Right forelimb (tissue), 1 donor: Measurements from ENCODE around the gene PRKCE.

Experiments used
- DNase-seq: peaks from one replicate; pipeline ENCODE4 v3.0.0-alpha.2; 2018

PRKCE gene

GRCh38 chr2:46065152-46065551 is 413.7 kb downstream of the PRKCE start:
- DNase-seq: no peak

- no peak for DNase-seq
These were observed 414.6 kb downstream of the PRKCE start for GRCh38 chr2:46066116-46066515.

- no peak for DNase-seq
These were observed 415.1 kb downstream of the PRKCE start for GRCh38 chr2:46066601-46067000.

DNA sequence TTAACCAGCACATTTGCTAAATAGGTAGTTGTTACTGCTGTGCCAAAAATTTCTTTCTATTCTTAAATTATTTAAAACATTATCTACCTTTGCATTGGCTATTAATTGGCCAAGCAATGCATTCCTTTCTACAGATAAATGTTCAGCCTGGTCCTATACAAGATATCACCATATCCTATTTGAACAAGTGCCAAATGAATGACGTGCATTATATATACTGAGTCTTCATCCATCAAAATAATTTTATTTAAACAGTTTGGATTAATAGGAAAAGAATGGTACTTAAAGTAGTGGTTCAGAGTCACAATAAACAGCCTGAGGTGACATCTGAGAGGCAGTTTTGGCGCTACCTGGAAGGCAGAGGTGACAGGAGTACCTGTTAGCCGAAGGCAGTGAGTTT is 415.6 kb downstream of the PRKCE start:
- DNase-seq: no peak

DNA sequence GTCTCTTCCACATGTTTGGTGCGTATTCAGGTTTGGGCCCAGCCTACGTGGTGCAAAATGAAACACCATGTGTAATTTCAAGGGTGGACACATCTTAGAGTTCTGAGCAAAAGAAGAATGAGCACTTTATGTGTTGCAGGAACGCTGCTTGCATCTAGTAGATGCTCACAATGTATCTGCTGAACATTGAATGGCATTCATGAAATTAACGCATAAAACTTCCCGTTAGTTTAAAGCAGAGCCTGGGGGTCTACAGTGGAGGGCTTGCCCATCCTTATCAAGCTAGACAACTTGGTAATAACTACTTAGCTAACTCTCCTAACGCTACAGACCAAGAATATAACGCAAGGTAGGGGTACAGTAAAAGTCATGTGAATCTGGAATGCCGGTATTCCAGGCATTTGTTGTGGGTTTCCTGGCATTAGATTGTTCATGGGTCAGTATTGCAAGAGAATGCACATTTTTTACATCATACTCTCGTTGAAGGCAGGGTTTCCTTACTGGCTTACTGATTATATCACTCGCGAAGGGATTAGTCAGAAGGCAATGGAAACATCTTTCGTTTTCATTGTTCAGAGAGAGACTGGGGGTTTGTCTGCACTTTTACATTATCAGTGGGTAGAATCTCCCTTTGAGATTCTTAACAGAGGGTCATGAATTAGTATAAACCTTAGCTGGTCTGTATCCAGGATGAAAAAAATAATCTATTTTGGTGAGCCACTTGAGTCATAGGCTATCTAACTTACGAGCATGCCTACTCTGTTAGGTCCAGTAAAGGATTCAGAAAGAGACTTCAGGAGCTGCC is 416.2 kb downstream of the PRKCE start:
- DNase-seq: no peak

GRCh38 chr2:46068636-46069035 is 417.2 kb downstream of the PRKCE start:
- no peak for DNase-seq

GRCh38 chr2:46071074-46071473 is 419.6 kb downstream of the PRKCE start:
- no peak for DNase-seq

DNA sequence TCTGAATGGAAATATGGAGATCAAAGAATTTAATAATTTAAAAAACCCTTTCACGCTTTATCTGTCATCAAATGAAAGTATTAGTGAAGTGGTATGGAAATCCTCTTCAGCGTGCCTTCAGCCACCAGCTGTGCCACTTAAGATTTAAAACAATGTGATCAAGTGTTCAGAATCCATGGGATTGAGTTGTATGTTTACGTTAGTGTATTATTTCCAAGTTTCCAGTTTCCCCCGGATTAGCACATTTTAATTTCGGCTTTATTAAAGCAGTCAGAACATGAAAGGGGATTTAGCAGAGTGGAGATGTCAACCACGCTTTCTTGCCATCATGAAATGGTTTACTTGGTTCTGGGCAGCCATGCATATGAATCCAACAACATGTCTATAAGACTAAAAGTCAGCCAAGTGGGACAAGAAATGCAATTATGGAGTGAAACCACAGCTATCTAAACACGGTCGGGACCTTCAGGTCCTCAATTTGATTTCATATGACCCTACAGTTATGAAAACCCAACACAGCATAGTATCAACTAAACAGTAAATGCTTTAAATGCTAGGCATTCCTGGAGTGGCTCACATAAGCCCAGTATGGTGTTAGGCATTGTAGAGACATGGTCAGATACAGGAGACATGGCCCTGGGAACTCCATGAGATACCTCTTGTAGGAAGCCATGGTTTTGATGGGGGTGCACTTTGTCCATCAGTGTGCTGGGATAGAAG is 420.8 kb downstream of the PRKCE start:
- no peak for DNase-seq

DNA sequence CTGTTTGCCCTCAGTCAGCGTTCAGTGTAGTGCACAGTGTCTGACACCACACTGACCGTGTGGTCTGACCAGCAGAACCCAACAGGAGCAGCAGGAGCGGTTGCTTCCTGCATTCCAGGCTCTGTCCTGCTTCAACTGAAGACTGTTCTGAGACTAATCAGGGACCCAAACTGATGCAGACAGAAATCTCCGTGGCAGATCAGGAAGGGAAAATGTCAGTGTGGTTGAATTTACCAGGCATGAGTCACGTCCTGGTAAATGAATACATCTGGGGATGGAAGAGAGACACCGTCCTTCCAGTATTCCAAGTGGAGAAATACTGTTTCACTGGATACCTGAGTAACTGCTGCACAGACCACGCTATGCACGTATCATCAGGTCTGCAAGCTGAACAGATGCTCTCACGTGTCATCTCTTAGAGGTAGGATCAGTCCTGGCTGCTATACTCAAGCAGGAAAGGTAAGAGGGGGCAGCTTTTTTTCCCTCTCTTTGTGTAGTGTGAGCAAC is 422.1 kb downstream of the PRKCE start:
- no peak for DNase-seq

DNA sequence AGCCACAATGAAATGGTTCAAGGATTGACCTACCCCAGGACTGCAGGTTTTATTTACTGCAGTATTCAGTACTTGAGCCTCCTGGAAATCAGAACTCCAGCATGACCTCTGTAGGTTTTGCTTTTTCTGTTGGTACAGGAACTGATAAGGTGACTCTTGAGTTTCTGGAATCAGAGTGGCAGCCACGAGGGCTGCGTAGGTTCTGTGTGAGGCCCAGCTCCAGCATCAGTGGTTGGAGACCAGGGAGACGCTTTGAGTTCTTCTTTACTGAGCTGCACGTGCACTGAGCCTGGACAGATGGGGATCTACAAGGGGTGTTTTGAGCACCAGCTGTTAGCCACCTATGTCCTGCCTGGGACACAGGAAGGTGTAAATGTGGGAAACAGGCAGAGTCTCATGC is 423.0 kb downstream of the PRKCE start:
- no peak for DNase-seq

DNA sequence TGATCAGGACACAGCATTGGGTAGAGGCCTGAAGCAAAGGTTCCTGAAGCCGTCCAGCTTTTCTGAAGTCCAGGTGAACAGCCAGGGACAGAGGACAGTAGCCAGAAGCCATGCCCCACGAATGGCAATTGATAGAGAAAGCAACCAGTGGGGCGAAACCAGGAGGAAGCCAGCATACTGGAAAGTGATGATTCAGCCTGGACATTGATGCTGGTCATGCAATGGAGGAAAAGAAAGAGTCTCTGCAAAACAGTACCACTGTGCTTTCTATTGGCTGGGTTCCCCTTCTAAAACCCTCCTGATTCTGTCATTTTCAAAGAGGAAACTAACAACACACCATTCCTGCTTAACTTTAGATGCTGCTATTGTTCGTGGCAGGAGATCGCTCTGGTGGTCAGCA is 424.4 kb downstream of the PRKCE start:
- no peak for DNase-seq

GRCh38 chr2:46076251-46076650 is 424.8 kb downstream of the PRKCE start:
- DNase-seq: no peak

DNA sequence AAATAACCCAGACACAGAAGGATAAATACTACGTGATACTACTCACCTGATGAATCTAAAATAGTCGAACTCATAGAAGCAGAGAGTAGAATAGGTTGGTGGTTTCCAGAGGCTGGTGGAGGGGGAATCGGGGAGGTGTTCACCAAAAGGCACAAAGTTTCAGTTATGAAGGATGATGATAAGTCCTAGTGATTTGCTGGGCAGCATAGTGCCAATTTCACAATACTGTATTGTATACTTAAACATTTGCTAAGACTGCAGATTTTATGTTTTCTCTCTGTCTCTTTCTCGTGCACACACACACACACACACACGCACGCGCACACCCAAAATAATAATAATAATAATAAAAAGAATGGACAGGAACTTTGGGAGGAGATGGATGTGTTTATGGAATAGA is 425.4 kb downstream of the PRKCE start:
- no peak for DNase-seq

DNA sequence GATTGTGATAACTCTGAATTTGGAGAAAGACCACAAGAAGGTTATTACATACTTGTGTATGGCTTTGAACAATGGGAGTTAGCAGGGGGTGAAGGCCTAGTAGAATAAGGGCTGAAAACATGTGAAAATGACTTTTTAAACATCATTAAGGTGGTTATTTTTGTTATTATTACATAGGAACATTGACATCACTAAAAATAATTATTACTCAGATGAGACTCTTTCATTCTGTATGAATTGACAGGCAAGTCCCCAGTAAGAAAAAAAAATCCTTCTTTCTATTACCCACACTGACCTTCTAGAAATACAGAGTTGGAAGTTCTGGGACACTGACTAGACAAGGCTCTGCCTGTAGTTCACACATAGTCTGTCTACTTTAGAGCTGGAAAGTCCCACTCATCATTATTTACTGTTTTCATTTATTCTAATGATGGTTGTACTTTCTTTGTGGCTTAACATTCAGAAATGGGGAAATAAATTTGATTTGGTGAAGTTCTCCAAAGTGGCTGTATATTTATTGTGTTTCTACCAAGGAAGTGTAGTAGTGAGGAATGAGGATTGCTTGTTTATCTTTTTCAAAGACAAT is 426.1 kb downstream of the PRKCE start:
- DNase-seq: no peak

GRCh38 chr2:46079985-46080560 is 428.6 kb downstream of the PRKCE start:
- DNase-seq: no peak

- DNase-seq: no peak
These were observed 431.3 kb downstream of the PRKCE start for GRCh38 chr2:46082531-46083485.

DNA sequence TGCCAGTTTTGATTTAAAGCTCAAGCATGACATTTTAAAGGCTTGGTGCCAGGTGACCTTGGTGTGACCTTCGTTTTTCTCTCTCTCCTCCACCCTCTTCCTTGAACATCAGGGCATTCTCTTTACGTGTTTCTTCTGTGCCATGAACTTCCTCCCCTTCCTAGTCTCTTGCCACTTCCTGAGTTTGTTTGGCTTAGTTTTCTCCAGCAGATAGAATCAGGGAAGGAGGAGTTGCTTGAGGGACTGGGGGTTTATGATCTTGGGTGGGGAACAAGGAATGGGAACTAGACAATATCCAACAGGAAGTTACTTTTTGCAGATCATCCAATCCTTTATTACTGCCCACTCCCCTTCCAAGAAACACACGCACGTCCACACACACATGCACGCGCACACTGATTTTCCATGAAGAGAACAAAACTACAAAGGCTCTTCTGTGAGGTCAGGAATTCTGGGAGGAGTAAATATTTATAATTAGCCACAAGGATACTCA is 435.1 kb downstream of the PRKCE start:
- no peak for DNase-seq

DNA sequence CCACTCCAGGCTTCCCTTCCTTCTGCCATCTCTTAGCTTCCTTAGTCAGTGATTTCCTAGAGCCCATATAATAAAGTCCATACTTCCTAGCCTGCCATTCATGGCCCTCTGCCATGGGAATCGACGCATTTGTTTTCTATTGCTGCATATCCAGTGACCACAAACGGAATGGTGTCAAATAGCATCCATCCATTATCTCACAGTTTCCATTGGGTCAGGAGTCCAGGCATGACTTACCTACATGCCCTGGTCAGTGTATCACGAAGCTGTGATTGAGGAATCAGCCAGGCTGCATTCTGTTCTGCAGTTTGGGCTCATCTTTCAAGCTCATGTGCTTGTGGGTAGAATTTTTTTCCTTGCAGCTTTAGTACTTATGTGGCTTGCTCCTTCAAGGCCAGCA is 436.0 kb downstream of the PRKCE start:
- DNase-seq: no peak

DNA sequence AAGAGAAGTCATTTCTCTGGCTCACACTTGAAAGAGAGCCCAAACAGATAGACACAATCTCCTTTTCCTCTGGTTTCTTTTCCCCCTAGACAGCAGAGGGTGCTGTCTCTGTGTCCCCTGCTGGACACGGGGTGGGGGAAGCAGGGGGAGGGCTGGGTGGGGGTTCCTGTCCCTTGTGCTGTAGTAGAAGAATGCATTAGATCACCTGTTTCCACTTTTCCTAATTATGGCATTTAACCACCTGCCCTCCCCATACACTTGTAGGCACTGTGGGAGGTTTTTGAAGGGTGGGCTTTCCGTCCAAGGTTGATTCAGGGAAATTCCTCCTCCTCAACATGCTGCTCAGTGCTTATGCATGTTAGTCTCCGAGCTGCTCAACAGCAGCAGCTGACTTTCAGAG is 439.5 kb downstream of the PRKCE start:
- DNase-seq: no peak

DNA sequence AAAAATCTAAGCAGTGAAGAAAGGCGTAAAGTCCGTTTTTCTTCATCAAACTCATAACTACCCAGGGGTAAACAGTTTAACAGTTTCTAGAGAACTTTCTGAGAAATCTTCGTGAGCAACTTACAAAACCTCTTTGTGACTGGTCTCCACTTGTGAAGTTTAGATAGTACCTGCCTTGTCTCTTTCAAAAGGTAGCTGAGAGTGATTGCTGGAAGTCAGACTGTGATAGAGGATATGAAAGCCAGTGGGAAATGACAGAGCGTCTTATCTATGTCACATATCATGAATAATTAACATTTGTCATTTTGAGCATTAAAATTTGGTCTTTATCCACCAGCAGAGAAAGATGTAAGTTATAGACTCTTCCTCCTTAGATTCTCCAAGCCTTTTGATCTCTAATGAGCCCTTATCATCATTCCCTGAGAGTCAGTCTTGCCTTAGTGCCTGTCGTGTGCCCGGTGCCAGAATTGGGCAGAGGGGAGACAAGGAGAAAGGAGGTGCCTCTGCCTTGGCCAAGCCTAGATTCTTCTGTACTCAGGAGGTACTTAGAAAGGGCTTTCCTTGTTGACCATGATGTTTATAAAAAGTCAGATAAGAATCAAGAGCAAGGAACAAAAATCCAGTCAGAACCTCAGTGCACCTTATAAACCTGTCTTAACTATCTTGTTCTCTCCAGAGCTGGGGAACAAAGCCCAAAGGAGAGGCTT is 440.6 kb downstream of the PRKCE start:
- no peak for DNase-seq

- DNase-seq: no peak
These were observed 443.2 kb downstream of the PRKCE start for GRCh38 chr2:46094689-46095088.

GRCh38 chr2:46095830-46096229 is 444.4 kb downstream of the PRKCE start:
- DNase-seq: no peak
